Spleen (tissue), 11 donors: ENCODE measurements around the gene TMEM63B. TPM values are rescaled to one million over a fixed set of nuclear protein-coding genes. Genes with fewer than 3 reads are reported as not detected.

Experiments
- DNase-seq: peaks from one replicate; pipeline ENCODE4 v3.0.0-alpha.2; 2020
- H3K27ac ChIP-seq, 8 donors: fragments of 200-600 bp; sonication (generic) in 7 of 8; 1 replicate in 4 of 8; 2 replicates in 4 of 8; pipeline versions ENCODE4 v1.5.0 to v1.8.0; 2016 to 2021; ENCODE audit warnings: inconsistent platforms in 4 of 8, mild to moderate bottlenecking in 4 of 8, moderate library complexity in 1 of 8
- H3K27me3 ChIP-seq, 7 donors: fragments of 200-600 bp; sonication (generic) in 6 of 7; replicated peaks in 1 of 7; 1 replicate in 4 of 7; 2 replicates in 3 of 7; pipeline versions ENCODE4 v1.5.0 to v1.8.0; 2016 to 2021; ENCODE audit warnings: inconsistent platforms in 3 of 7, mild to moderate bottlenecking in 1 of 7
- H3K36me3 ChIP-seq, 6 donors: fragments of 200-600 bp; sonication (generic) in 5 of 6; 1 replicate in 4 of 6; 2 replicates in 2 of 6; pipeline versions ENCODE4 v1.5.0 to v1.8.0; 2016 to 2021; ENCODE audit warnings: inconsistent platforms in 2 of 6
- H3K4me1 ChIP-seq, 6 donors: fragments of 200-600 bp; sonication (generic) in 5 of 6; 1 replicate in 3 of 6; 2 replicates in 3 of 6; pipeline versions ENCODE4 v1.5.0 to v1.8.0; 2016 to 2021; ENCODE audit warnings: inconsistent platforms in 3 of 6
- H3K4me3 ChIP-seq, 8 donors: fragments of 200-600 bp; sonication (generic) in 7 of 8; 1 replicate in 4 of 8; 2 replicates in 4 of 8; pipeline versions ENCODE4 v1.5.0 to v1.8.0; 2016 to 2021; ENCODE audit warnings: inconsistent platforms in 4 of 8, mild to moderate bottlenecking in 4 of 8, moderate library complexity in 2 of 8
- H3K9me3 ChIP-seq, 8 donors: fragments of 200-600 bp; sonication (generic) in 7 of 8; 1 replicate in 4 of 8; 2 replicates in 4 of 8; pipeline versions ENCODE4 v1.5.0 to v1.8.0; 2016 to 2021; ENCODE audit warnings: inconsistent platforms in 4 of 8
- CTCF ChIP-seq, 11 experiments: fragments of 200-600 bp in 7 of 11; fragments of 450-650 bp in 4 of 11; sonication (generic) in 4 of 11; IDR thresholded peaks in 8 of 11; conservative IDR thresholded peaks in 3 of 11; 1 replicate in 7 of 11; 2 replicates in 4 of 11; pipeline versions ENCODE4 v1.4.0 to v1.8.0; 2016 to 2021; ENCODE audit warnings: antibody characterized with exemption in 11 of 11, inconsistent platforms in 4 of 11, mild to moderate bottlenecking in 1 of 11
- POLR2A ChIP-seq, 3 donors: fragments of 450-650 bp; IDR thresholded peaks; one replicate each; pipeline ENCODE4 v1.5.1; 2017; ENCODE audit warnings: antibody characterized with exemption in 3 of 3, mild to moderate bottlenecking in 1 of 3
- POLR2AphosphoS5 ChIP-seq, 3 donors: sonication (generic); formaldehyde crosslinking; IDR thresholded peaks; one replicate each; pipeline ENCODE4 v1.5.1; 2017; ENCODE audit warnings: antibody characterized with exemption in 3 of 3
- WGBS, 5 donors: extraction: QIAGEN DNeasy Blood & Tissue Kit in 3 of 5; methylation state at CpG; one replicate each; pipeline versions ENCODE4 v1.1.5 to v1.1.7; 2013 to 2018; 5-methylcytosine and 5-hydroxymethylcytosine counted together
- intact Hi-C: fragments of 100-400 bp; cut with DNase I; formaldehyde crosslinking; loops from one replicate; pipeline ENCODE4 v1.15.0; 2023; ENCODE audit warnings: low total_unique reads
- polyA plus RNA-seq, 3 donors: library from polyadenylated mRNA; stranded (reverse); fragments of 200-250 nt; gene quantifications; one replicate each; pipeline ENCODE4 v1.2.1, GENCODE V29; 2013
- total RNA-seq, 7 donors: library from RNA; depleted of rRNA in 3 of 7; stranded (reverse); fragments of >200 nt in 3 of 7; fragmentation: NEBNext Ultra II Directional in 4 of 7; extraction: Animal tissue kit (Norgen Biotek cat#: 25700) in 4 of 7; gene quantifications; one replicate each; pipeline versions ENCODE4 v1.1.0 to v1.2.1, GENCODE V29; 2016 to 2021
- donor health status: healthy with polysubstance abuse.
- donor health status: DM: no; HTN: no; CAD: no; lungs with moderate emphysema.
- donor health status: DM: no; HTN: no; CAD: no.
- donor health status: Bipolar disorder and iron deficiency.
- donor health status: healthy.
- donor health status: DM: no; HTN: no; CAD: no.
- donor health status: DM: yes; HTN: yes; CAD: no.

Gene TMEM63B
- total and polyA plus RNA-seq, 10 donors: 2.8 to 24.8 (median 18.3) TPM

GRCh38 chr6:44115866-44116265, 11.5 kb upstream of the TMEM63B start:
- 74 to 80% (median 76%) methylated on average over 5 of the region's 5 CpGs for WGBS, 5 donors
- H3K27ac ChIP-seq: no peak overlapping the region
- intact Hi-C loops: no loop called here
- no peaks in the 10 kb centered on the region for H3K27me3 ChIP-seq
- H3K4me3 ChIP-seq: no peak overlapping the region
- peaks cover 3 to 62% (median 35%) of the 10 kb centered on the region in 6 donors for H3K36me3 ChIP-seq
- peaks cover 0 to 46% (median 12%) of the 10 kb centered on the region in 6 donors for H3K4me1 ChIP-seq
- TF ChIP-seq POLR2AphosphoS5 (IDR thresholded peaks at IDR 0.05): no peak
- no peak for TF ChIP-seq CTCF (IDR thresholded peaks at IDR 0.05 in 8 of 11, conservative IDR thresholded peaks at IDR 0.05 in 3 of 11)
- no peak for TF ChIP-seq POLR2A (IDR thresholded peaks at IDR 0.05)
- no peak for DNase-seq
- H3K9me3 ChIP-seq: no peaks in the 10 kb centered on the region

- intact Hi-C loops: no loop called here
- TF ChIP-seq POLR2AphosphoS5 (IDR thresholded peaks at IDR 0.05) (no peak), CTCF (IDR thresholded peaks at IDR 0.05 in 8 of 11, conservative IDR thresholded peaks at IDR 0.05 in 3 of 11) (no peak), POLR2A (IDR thresholded peaks at IDR 0.05) (no peak)
- H3K27ac ChIP-seq: no peak overlapping the region
- peaks cover 3 to 53% (median 27%) of the 10 kb centered on the region in 6 donors for H3K36me3 ChIP-seq
- H3K27me3 ChIP-seq: no peaks in the 10 kb centered on the region
- DNase-seq: no peak
- H3K4me3 ChIP-seq: no peak overlapping the region
- WGBS, 5 donors: 64 to 81% (median 77%) methylated on average over 4 of the region's 4 CpGs
- H3K4me1 ChIP-seq: peaks cover 0 to 56% (median 18%) of the 10 kb centered on the region in 6 donors
- H3K9me3 ChIP-seq: no peaks in the 10 kb centered on the region
These were observed 10.5 kb upstream of the TMEM63B start for GRCh38 chr6:44116641-44117382.

GRCh38 chr6:44117397-44118128, 9.8 kb upstream of the TMEM63B start:
- peaks cover 6 to 63% (median 25%) of the 10 kb centered on the region in 6 donors for H3K4me1 ChIP-seq
- intact Hi-C loops: no loop called here
- TF ChIP-seq CTCF (IDR thresholded peaks at IDR 0.05 in 8 of 11, conservative IDR thresholded peaks at IDR 0.05 in 3 of 11): no peak
- TF ChIP-seq POLR2A (IDR thresholded peaks at IDR 0.05): no peak
- TF ChIP-seq POLR2AphosphoS5 (IDR thresholded peaks at IDR 0.05): no peak
- no peaks in the 10 kb centered on the region for H3K9me3 ChIP-seq
- H3K27me3 ChIP-seq: no peaks in the 10 kb centered on the region
- no peak for DNase-seq
- 87 to 93% (median 88%) methylated on average over 6 of the region's 6 CpGs for WGBS, 5 donors
- H3K27ac ChIP-seq: no peak overlapping the region
- peaks cover 3 to 45% (median 23%) of the 10 kb centered on the region in 6 donors for H3K36me3 ChIP-seq
- no peak overlapping the region for H3K4me3 ChIP-seq

DNA sequence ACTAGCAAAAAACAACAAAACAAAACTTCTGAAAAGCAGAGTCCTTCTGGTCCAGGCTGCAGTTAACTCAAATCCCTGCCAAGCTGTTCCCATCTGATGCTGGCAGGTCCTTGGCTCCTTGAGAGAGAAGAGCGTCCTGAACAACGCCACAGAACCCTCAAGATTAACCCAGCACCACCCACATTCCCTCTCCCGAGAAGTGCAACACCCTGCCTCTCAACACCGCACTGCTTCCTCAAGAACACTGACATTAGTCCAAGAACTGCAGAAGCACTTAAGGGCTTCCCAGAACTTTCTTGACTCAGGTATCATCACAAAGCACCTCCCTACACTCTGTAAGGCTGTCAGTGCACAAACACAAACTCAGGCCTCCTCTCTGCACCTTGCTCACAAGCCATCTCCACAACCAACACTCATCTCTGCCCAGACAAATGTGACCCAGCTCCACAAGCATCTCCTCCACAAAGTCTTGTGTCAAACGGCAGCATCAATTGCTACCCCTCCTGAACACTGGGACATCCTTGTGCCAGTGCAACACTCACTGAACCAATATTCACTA, 7.6 kb upstream of the TMEM63B start:
- WGBS, 5 donors: 57 to 78% (median 69%) methylated on average over 5 of the region's 5 CpGs
- intact Hi-C loops: no loop called here
- Histone ChIP-seq H3K9me3 (no peaks in the 10 kb centered on the region), H3K36me3 (peaks cover 0 to 23% (median 2%) of the 10 kb centered on the region in 6 donors), H3K4me1 (peaks cover 21 to 81% (median 45%) of the 10 kb centered on the region in 6 donors), H3K4me3 (no peak overlapping the region), H3K27me3 (no peaks in the 10 kb centered on the region), H3K27ac (no peak overlapping the region)
- DNase-seq: no peak
- TF ChIP-seq POLR2A (IDR thresholded peaks at IDR 0.05): no peak
- no peak for TF ChIP-seq CTCF (IDR thresholded peaks at IDR 0.05 in 8 of 11, conservative IDR thresholded peaks at IDR 0.05 in 3 of 11)
- TF ChIP-seq POLR2AphosphoS5 (IDR thresholded peaks at IDR 0.05): no peak
